Loucy (cell line): ENCODE results near the gene ZNF433.

Experiments
- H2AFZ ChIP-seq: fragments of 200-600 bp; sonication (generic); 2 replicates; pipeline ENCODE4 v1.6.0; 2016; ENCODE audit warnings: antibody characterized with exemption, mild to moderate bottlenecking, low read length, moderate library complexity
- H3F3A ChIP-seq: fragments of 200-600 bp; 2 replicates; pipeline ENCODE4 v1.6.0; 2016; ENCODE audit warnings: antibody characterized with exemption, low read depth, mild to moderate bottlenecking
- H3K27me3 ChIP-seq: fragments of 200-600 bp; sonication (generic); 2 replicates; pipeline ENCODE4 v1.6.1; 2014; ENCODE audit warnings: low read length, mild to moderate bottlenecking; ENCODE audit not compliant: insufficient read depth, poor library complexity, severe bottlenecking
- H3K36me3 ChIP-seq: fragments of 200-600 bp; sonication (generic); 2 replicates; pipeline ENCODE4 v1.6.1; 2016; ENCODE audit warnings: low read length; ENCODE audit not compliant: insufficient read depth
- H3K4me1 ChIP-seq: fragments of 200-600 bp; sonication (generic); 2 replicates; pipeline ENCODE4 v1.5.1; 2014; ENCODE audit warnings: low read length, mild to moderate bottlenecking; ENCODE audit not compliant: insufficient read depth, poor library complexity, severe bottlenecking
- H3K4me2 ChIP-seq: fragments of 200-600 bp; sonication (generic); 2 replicates; pipeline ENCODE4 v1.6.0; 2014; ENCODE audit warnings: antibody characterized with exemption, low read length, low read depth, mild to moderate bottlenecking; ENCODE audit not compliant: poor library complexity, severe bottlenecking
- H3K4me3 ChIP-seq: fragments of 200-600 bp; sonication (generic); 2 replicates; pipeline ENCODE4 v1.5.1; 2014; ENCODE audit warnings: low read length, mild to moderate bottlenecking, mixed read lengths; ENCODE audit not compliant: poor library complexity, severe bottlenecking
- H3K79me2 ChIP-seq: fragments of 200-600 bp; sonication (generic); 2 replicates; pipeline ENCODE4 v1.6.1; 2014; ENCODE audit warnings: low read length; ENCODE audit not compliant: insufficient read depth
- H3K9ac ChIP-seq: fragments of 200-600 bp; sonication (generic); 2 replicates; pipeline ENCODE4 v1.6.0; 2014; ENCODE audit warnings: mild to moderate bottlenecking, low read depth, low read length, moderate library complexity; ENCODE audit not compliant: poor library complexity, severe bottlenecking
- H3K9me2 ChIP-seq: fragments of 200-600 bp; sonication (generic); replicated peaks from 2 replicates; pipeline ENCODE4 v1.6.1; 2016; ENCODE audit warnings: low read depth, low read length, mixed read lengths
- H3K9me3 ChIP-seq: fragments of 200-600 bp; sonication (generic); 2 replicates; pipeline ENCODE4 v1.6.1; 2014; ENCODE audit warnings: mild to moderate bottlenecking, antibody characterized with exemption, low read length, low read depth; ENCODE audit not compliant: insufficient read depth
- H4K20me1 ChIP-seq: fragments of 200-600 bp; sonication (generic); 2 replicates; pipeline ENCODE4 v1.6.0; 2014; ENCODE audit warnings: antibody characterized with exemption, low read length, mild to moderate bottlenecking; ENCODE audit not compliant: insufficient read depth, poor library complexity, severe bottlenecking
- EZH2phosphoT487 ChIP-seq: fragments of 200-600 bp; IDR thresholded peaks from 2 replicates; pipeline ENCODE4 v1.6.1; 2018; ENCODE audit warnings: antibody characterized with exemption, mild to moderate bottlenecking, moderate library complexity, borderline replicate concordance
- TF ChIP-seq, protein P1 (sequence below): fragments of 200-600 bp; sonication (generic); conservative IDR thresholded peaks from 2 replicates; pipeline ENCODE4 v1.5.1; 2014; ENCODE audit warnings: mild to moderate bottlenecking, antibody characterized with exemption, low read length

Gene ZNF433

DNA sequence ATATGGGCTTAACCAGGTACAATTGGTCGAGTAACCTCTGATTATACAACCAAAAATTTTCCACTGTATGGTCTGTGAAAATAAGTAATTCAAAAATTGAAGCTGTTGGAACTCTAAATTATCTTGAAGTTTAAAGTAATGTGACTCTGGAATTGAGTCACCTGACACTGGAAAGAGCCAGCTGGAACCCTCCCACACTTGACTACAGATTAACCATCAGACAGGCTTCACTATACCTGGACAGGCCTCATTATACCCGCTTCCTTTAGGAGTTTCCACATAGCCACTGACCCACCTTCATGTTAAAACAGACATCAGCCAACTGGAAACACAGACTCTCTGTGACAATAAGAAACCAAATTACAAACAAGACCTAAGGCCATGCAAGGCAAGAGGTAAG, 1.3 kb downstream of the ZNF433 start:
- no peaks in the 10 kb centered on the region for H3K79me2 ChIP-seq
- no peaks in the 10 kb centered on the region for H3K27me3 ChIP-seq
- no peak overlapping the region for H3K4me3 ChIP-seq
- H2AFZ ChIP-seq = no peak overlapping the region
- TF ChIP-seq EZH2phosphoT487 = no peak
- TF ChIP-seq, protein P1, sequence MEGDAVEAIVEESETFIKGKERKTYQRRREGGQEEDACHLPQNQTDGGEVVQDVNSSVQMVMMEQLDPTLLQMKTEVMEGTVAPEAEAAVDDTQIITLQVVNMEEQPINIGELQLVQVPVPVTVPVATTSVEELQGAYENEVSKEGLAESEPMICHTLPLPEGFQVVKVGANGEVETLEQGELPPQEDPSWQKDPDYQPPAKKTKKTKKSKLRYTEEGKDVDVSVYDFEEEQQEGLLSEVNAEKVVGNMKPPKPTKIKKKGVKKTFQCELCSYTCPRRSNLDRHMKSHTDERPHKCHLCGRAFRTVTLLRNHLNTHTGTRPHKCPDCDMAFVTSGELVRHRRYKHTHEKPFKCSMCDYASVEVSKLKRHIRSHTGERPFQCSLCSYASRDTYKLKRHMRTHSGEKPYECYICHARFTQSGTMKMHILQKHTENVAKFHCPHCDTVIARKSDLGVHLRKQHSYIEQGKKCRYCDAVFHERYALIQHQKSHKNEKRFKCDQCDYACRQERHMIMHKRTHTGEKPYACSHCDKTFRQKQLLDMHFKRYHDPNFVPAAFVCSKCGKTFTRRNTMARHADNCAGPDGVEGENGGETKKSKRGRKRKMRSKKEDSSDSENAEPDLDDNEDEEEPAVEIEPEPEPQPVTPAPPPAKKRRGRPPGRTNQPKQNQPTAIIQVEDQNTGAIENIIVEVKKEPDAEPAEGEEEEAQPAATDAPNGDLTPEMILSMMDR = no peak
- no peaks in the 10 kb centered on the region; the same call in 1 of the 2 replicates for H3K9me3 ChIP-seq
- no peaks in the 10 kb centered on the region for H4K20me1 ChIP-seq
- H3F3A ChIP-seq = no peaks in the 10 kb centered on the region
- no peaks in the 10 kb centered on the region for H3K36me3 ChIP-seq
- no peak overlapping the region for H3K4me2 ChIP-seq
- H3K4me1 ChIP-seq = no peaks in the 10 kb centered on the region
- no peaks in the 10 kb centered on the region for H3K9me2 ChIP-seq
- H3K9ac ChIP-seq = no peak overlapping the region

DNA sequence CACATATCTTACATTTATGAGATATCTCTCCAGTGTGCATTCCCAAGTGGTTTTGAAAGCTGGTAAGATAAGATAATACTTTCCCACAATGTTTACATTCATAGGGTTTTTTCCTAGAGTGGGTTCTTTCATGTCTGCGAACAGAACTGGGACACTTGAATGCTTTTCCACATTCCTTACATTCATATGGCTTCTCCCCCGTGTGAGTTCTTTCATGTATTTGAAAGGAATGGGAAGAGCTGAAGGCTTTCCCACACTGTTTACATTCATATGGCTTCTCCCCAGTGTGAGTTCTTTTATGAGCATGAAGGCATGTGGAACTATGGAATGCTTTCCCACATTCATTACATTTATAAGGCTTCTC, 19.7 kb downstream of the ZNF433 start:
- Histone ChIP-seq H3K36me3 (peaks cover 53% of the 10 kb centered on the region), H3K4me2 (no peak overlapping the region), H4K20me1 (no peaks in the 10 kb centered on the region), H3K79me2 (peaks cover 17% of the 10 kb centered on the region; the same call in 1 of the 2 replicates), H3K9ac (no peak overlapping the region), H3K27me3 (no peaks in the 10 kb centered on the region), H2AFZ (no peak overlapping the region), H3K4me1 (no peaks in the 10 kb centered on the region), H3F3A (no peaks in the 10 kb centered on the region), H3K9me2 (no peaks in the 10 kb centered on the region), H3K4me3 (no peak overlapping the region), H3K9me3 (peaks cover 35% of the 10 kb centered on the region; the same call in 1 of the 2 replicates)
- TF ChIP-seq, protein P1 = no peak
- TF ChIP-seq EZH2phosphoT487 = no peak

DNA sequence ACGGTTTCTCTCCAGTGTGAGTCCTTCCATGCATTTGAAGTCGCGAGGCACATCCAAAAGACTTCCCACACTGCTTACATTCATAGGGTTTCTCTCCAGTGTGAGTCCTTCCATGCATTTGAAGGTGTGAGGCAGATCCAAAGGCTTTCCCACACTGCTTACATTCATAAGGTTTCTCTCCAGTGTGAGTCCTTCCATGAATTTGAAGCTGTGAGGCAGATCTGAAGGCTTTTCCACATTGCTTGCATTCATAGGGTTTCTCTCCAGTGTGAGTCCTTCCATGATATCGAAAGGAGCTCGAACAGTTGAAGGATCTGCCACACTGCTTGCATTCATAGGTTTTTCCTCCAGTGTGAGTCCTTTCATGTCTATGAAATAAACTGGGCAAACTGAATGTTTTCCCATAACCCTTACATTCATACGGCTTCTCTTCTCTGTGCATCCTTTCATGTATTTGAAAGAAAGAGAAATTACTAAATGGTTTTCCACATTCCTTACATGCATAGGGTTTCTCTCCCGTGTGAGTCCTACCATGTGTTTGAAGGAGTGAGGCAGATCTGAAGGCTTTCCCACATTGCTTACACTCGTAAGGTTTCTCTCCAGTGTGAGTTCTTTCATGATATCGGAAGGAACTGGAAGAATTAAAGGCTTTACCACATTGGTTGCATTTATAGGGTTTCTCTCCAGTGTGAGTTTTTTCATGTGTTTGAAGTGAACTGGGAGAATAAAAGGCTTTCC, 20.3 kb downstream of the ZNF433 start:
- Histone ChIP-seq H3K36me3 (peaks cover 53% of the 10 kb centered on the region), H3K4me3 (no peak overlapping the region), H4K20me1 (no peaks in the 10 kb centered on the region), H3K9ac (no peak overlapping the region), H3K79me2 (peaks cover 17% of the 10 kb centered on the region; the same call in 1 of the 2 replicates), H3K4me2 (no peak overlapping the region), H3K27me3 (no peaks in the 10 kb centered on the region), H3K9me2 (no peaks in the 10 kb centered on the region), H2AFZ (no peak overlapping the region), H3K9me3 (peaks cover 35% of the 10 kb centered on the region; the same call in 1 of the 2 replicates), H3K4me1 (no peaks in the 10 kb centered on the region), H3F3A (no peaks in the 10 kb centered on the region)
- TF ChIP-seq, protein P1 = no peak
- TF ChIP-seq EZH2phosphoT487 = no peak
